ENCODE results near the gene EEF1G. TPM values are rescaled to one million over a fixed set of nuclear protein-coding genes. Genes with fewer than 3 reads are reported as not detected.
A peak's percentile ranks its signal among the peaks of the same experiment; 100 is the strongest.

The EEF1G gene
- total RNA-seq, 1 experiment from 2014 or later, result 1,119 TPM

DNA sequence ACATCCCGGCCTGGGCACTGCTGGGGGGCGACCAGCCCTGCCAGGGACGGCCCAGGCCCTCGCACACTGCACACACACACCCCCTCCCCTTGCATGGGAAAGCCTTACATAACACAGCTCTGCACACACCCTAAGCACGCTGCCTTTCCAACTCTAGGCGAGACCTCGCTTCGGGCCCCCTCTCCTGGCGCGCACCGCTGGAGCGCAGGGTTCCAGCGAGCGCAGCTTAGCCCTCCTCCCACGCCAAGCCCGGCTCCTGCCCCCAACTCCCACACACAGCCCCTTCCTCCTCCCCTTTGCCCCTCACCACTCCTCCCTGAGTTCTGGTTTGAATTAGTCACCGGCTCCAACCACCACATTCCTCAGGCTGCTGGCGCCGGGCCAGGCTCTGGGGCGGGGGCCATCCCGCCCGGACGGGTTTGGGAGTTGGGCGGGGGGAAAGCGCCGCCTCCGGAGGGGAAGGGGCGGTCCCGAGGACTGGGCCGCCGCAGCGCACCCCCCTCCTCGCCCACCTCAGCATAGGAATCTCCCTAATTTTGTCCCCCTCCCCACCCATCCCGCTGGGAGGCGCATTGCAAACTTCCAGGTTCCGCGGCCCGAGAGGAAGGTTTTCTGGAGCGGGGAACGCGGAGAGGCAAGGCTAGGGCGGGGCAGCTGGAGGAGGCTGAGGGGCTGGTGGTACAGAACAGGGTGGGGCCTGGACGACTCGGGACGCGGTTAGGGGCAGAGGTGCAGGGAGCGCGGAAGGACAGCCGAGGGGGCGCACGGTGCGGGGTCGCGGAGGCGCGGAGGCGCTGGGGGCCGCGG is 28.1 kb downstream of the EEF1G start:
- in situ Hi-C loops (cut with HindIII; ENCODE audit: low pct_unique_long_range_greater_than_20kb, low sequenced_read_pairs), result no loop called here
- TF ChIP-seq, protein P1, sequence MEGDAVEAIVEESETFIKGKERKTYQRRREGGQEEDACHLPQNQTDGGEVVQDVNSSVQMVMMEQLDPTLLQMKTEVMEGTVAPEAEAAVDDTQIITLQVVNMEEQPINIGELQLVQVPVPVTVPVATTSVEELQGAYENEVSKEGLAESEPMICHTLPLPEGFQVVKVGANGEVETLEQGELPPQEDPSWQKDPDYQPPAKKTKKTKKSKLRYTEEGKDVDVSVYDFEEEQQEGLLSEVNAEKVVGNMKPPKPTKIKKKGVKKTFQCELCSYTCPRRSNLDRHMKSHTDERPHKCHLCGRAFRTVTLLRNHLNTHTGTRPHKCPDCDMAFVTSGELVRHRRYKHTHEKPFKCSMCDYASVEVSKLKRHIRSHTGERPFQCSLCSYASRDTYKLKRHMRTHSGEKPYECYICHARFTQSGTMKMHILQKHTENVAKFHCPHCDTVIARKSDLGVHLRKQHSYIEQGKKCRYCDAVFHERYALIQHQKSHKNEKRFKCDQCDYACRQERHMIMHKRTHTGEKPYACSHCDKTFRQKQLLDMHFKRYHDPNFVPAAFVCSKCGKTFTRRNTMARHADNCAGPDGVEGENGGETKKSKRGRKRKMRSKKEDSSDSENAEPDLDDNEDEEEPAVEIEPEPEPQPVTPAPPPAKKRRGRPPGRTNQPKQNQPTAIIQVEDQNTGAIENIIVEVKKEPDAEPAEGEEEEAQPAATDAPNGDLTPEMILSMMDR (IDR thresholded peaks at IDR 0.05), result no peak
- TF ChIP-seq SIN3A (IDR thresholded peaks at IDR 0.05; ENCODE audit: borderline replicate concordance, insufficient read depth, low read depth, low read length) (no peak), TCF7L2 (IDR thresholded peaks at IDR 0.05; ENCODE audit: low read depth, low read length) (no peak), POLR2AphosphoS5 (IDR thresholded peaks at IDR 0.05; ENCODE audit: low read depth, low read length) (peak; percentile 70)
- TF ChIP-seq, protein P2, sequence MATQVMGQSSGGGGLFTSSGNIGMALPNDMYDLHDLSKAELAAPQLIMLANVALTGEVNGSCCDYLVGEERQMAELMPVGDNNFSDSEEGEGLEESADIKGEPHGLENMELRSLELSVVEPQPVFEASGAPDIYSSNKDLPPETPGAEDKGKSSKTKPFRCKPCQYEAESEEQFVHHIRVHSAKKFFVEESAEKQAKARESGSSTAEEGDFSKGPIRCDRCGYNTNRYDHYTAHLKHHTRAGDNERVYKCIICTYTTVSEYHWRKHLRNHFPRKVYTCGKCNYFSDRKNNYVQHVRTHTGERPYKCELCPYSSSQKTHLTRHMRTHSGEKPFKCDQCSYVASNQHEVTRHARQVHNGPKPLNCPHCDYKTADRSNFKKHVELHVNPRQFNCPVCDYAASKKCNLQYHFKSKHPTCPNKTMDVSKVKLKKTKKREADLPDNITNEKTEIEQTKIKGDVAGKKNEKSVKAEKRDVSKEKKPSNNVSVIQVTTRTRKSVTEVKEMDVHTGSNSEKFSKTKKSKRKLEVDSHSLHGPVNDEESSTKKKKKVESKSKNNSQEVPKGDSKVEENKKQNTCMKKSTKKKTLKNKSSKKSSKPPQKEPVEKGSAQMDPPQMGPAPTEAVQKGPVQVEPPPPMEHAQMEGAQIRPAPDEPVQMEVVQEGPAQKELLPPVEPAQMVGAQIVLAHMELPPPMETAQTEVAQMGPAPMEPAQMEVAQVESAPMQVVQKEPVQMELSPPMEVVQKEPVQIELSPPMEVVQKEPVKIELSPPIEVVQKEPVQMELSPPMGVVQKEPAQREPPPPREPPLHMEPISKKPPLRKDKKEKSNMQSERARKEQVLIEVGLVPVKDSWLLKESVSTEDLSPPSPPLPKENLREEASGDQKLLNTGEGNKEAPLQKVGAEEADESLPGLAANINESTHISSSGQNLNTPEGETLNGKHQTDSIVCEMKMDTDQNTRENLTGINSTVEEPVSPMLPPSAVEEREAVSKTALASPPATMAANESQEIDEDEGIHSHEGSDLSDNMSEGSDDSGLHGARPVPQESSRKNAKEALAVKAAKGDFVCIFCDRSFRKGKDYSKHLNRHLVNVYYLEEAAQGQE (IDR thresholded peaks at IDR 0.05; ENCODE audit: insufficient read depth in 1 of 2, low read depth in 2 of 2, low read length in 1 of 2), result no peak

DNA sequence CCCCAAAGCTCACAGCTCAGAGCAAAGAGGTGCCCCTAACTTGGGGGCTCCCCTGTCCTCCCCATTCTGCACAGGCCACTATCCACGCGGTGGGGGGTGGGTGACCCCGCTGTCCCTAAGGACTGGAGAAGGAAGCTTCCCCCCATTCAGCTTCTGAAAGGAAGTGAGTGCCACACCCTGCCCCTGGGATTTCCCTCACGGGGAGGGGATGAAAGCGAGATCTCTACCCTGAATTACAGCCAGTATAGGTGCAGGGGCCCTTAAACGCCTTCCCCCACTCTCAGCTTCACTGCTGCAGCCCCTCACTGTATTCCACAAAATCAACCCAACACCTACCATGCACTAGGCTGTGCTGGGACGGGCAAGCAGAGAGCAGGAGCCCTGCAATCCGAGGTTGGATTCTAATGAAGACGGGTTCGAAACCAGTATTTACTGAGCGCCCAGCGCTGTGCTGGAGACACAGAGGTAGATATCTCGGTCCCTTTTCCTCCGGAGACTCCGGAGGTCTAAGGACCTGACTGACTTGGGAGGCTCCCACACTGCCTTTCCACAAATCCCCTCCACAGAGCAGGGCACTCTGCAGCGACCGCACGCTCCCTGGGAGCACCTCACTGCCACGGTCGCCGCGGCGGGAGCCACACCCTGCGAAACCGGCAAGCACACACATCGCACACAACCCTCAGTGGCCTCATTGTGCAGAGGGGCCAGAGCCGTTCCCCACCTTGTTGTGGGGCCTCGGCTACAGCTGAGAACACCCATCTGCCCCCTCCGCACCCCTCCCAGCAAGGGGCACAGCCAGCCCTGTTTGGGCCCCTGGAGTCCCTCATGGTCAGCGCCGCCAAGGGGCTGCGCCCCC is 28.9 kb downstream of the EEF1G start:
- Histone ChIP-seq H3K36me3 (ENCODE audit: control insufficient read depth, insufficient read depth, low read length) (peaks cover 6% of the 10 kb centered on the region; the same call in 1 of the 2 replicates), H3K27me3 (ENCODE audit: control insufficient read depth, insufficient read depth, low read length) (no peaks in the 10 kb centered on the region), H3K4me3 (ENCODE audit: low read depth in 2 of 2, low read length in 2 of 2) (peak overlapping the region; percentile 80 to 98), H3K9me3 (ENCODE audit: control insufficient read depth, insufficient read depth, low read depth, low read length) (no peaks in the 10 kb centered on the region), H3K4me1 (ENCODE audit: control insufficient read depth, insufficient read depth, low read length) (peaks cover 42% of the 10 kb centered on the region), H3K27ac (ENCODE audit: low read length) (peak overlapping the region; percentile 96)
- CTCF ChIA-PET, result interaction anchor here (0.8 kb wide), 1 partner anchor 144 kb away, joined by 3 read pairs; no protein-coding TSS in a partner anchor
- POLR2A ChIA-PET, result interaction anchor here (0.7 to 2.0 kb wide), 4 partner anchors 12 to 120 kb away, joined by 3 to 14 read pairs (median 8); partner anchors contain the start of genes C11orf98, CSKMT and TUT1
- intact Hi-C loops (cut with micrococcal nuclease; ENCODE audit: unreplicated experiment), result loop anchor here (5.0 to 10.0 kb wide), 3 partner anchors 38 to 150 kb away; no protein-coding TSS in a partner anchor
- TF ChIP-seq POLR2AphosphoS5 (IDR thresholded peaks at IDR 0.05; ENCODE audit: low read depth, low read length), result no peak; the same call in 1 of the 2 replicates
- TF ChIP-seq SIN3A (IDR thresholded peaks at IDR 0.05; ENCODE audit: borderline replicate concordance, insufficient read depth, low read depth, low read length), result 0 out of 2 replicates have a peak, but pooled peaks have one; percentile 22
- DNase-seq (ENCODE audit: low read depth, low spot score) (no peak), ATAC-seq (no peak)
- in situ Hi-C loops (cut with HindIII; ENCODE audit: low pct_unique_long_range_greater_than_20kb, low sequenced_read_pairs), result no loop called here
- no TSS peak for BruUV-seq (replicated peaks)

More for the DNA sequence above, 28.1 kb downstream of the EEF1G start:
- POLR2A ChIA-PET, result interaction anchor here (0.6 kb wide), 1 partner anchor 481 kb away, joined by 8 read pairs; no protein-coding TSS in a partner anchor
- peak; percentile 42 for ATAC-seq
- Histone ChIP-seq H3K4me3 (ENCODE audit: low read depth in 2 of 2, low read length in 2 of 2) (peak overlapping the region; percentile 80 to 98), H3K4me1 (ENCODE audit: control insufficient read depth, insufficient read depth, low read length) (peaks cover 42% of the 10 kb centered on the region), H3K36me3 (ENCODE audit: control insufficient read depth, insufficient read depth, low read length) (peaks cover 6% of the 10 kb centered on the region; the same call in 1 of the 2 replicates), H3K27me3 (ENCODE audit: control insufficient read depth, insufficient read depth, low read length) (no peaks in the 10 kb centered on the region), H3K9me3 (ENCODE audit: control insufficient read depth, insufficient read depth, low read depth, low read length) (no peaks in the 10 kb centered on the region), H3K27ac (ENCODE audit: low read length) (peak overlapping the region; percentile 96)
- TSS peak; percentile 68 for BruUV-seq (replicated peaks)
- DNase-seq (ENCODE audit: low read depth, low spot score), result no peak
- CTCF ChIA-PET, result no interaction called here
- intact Hi-C loops (cut with micrococcal nuclease; ENCODE audit: unreplicated experiment), result loop anchor here (10.0 kb wide), 1 partner anchor 151 kb away; no protein-coding TSS in a partner anchor
